Tibial nerve (tissue), 4 donors: Measurements from ENCODE around the gene SORCS3. TPM values are rescaled to one million over a fixed set of nuclear protein-coding genes. Genes with fewer than 3 reads are reported as not detected.

Experiments
- DNase-seq, 2 donors: peaks; one replicate each; pipeline ENCODE4 v3.0.0-alpha.2; 2019; ENCODE audit warnings: low spot score in 2 of 2
- H3K27ac ChIP-seq, 4 donors: fragments of 200-600 bp; sonication (generic) in 3 of 4; one replicate each; pipeline ENCODE4 v1.5.1; 2017 to 2019; ENCODE audit warnings: mild to moderate bottlenecking in 1 of 4
- H3K27me3 ChIP-seq, 2 donors: fragments of 200-600 bp; sonication (generic) in 1 of 2; one replicate each; pipeline versions ENCODE4 v1.5.1 to v1.6.0; 2017 to 2019
- H3K36me3 ChIP-seq, 3 donors: fragments of 200-600 bp; sonication (generic); one replicate each; pipeline ENCODE4 v1.5.1; 2018 to 2019
- H3K4me1 ChIP-seq, 4 donors: fragments of 200-600 bp; sonication (generic) in 3 of 4; one replicate each; pipeline ENCODE4 v1.5.1; 2017 to 2019
- H3K4me3 ChIP-seq, 4 donors: fragments of 200-600 bp; sonication (generic) in 3 of 4; one replicate each; pipeline ENCODE4 v1.5.1; 2017 to 2019; ENCODE audit warnings: mild to moderate bottlenecking in 1 of 4, moderate library complexity in 1 of 4
- H3K9me3 ChIP-seq, 4 donors: fragments of 200-600 bp; sonication (generic) in 3 of 4; one replicate each; pipeline ENCODE4 v1.5.1; 2017 to 2019
- CTCF ChIP-seq, 5 experiments: fragments of 200-600 bp in 3 of 5; fragments of 450-650 bp in 2 of 5; sonication (generic) in 3 of 5; IDR thresholded peaks; one replicate each; pipeline ENCODE4 v1.5.1; 2016 to 2019; ENCODE audit warnings: antibody characterized with exemption in 5 of 5, mild to moderate bottlenecking in 3 of 5, moderate library complexity in 2 of 5
- EP300 ChIP-seq, 2 donors: sonication (generic); formaldehyde crosslinking; IDR thresholded peaks; one replicate each; pipeline ENCODE4 v1.6.1; 2017; ENCODE audit warnings: antibody characterized with exemption in 2 of 2, mild to moderate bottlenecking in 1 of 2
- POLR2A ChIP-seq, 2 donors: fragments of 450-650 bp; IDR thresholded peaks; one replicate each; pipeline ENCODE4 v1.6.1; 2017; ENCODE audit warnings: antibody characterized with exemption in 2 of 2, mild to moderate bottlenecking in 2 of 2, moderate library complexity in 2 of 2
- WGBS, 2 donors: methylation state at CpG; one replicate each; pipeline ENCODE4 v1.1.5; 2018; 5-methylcytosine and 5-hydroxymethylcytosine counted together
- total RNA-seq, 4 donors: library from RNA; depleted of rRNA; stranded (reverse); fragments of >200 nt; gene quantifications; one replicate each; pipeline ENCODE4 v1.1.0, GENCODE V29; 2016

Gene SORCS3
- total RNA-seq, 4 donors from 2014 or later = 1.8 to 3.9 (median 3.2) TPM

DNA sequence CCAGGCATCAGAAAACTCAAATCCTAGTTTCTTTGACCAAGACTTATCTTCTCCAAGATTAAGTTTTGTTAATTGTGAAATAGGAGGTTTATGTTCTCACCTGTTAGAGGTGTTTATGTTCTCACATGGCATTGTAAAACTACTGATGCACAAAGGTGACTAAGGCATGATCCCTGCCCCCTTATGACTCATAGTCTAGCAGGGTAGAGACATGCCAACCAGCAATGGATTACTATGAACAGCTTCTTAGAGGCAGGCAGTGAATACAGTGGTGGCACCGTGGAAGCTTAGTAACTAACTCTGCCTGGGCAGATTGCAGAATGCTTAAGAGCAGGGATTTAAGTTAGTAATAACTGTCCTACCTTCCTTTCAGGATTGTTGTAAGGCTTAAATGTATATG, 400.9 kb downstream of the SORCS3 start:
- Histone ChIP-seq H3K27ac (no peak overlapping the region), H3K9me3 (no peaks in the 10 kb centered on the region), H3K4me3 (no peak overlapping the region), H3K36me3 (no peaks in the 10 kb centered on the region), H3K27me3 (no peaks in the 10 kb centered on the region), H3K4me1 (no peaks in the 10 kb centered on the region)
- no peak for TF ChIP-seq POLR2A (IDR thresholded peaks at IDR 0.05)
- TF ChIP-seq EP300 (IDR thresholded peaks at IDR 0.05) = no peak
- TF ChIP-seq CTCF (IDR thresholded peaks at IDR 0.05) = no peak
- WGBS, 2 donors = 100% methylated on average over 1 of the region's 1 CpG
- no peak for DNase-seq

DNA sequence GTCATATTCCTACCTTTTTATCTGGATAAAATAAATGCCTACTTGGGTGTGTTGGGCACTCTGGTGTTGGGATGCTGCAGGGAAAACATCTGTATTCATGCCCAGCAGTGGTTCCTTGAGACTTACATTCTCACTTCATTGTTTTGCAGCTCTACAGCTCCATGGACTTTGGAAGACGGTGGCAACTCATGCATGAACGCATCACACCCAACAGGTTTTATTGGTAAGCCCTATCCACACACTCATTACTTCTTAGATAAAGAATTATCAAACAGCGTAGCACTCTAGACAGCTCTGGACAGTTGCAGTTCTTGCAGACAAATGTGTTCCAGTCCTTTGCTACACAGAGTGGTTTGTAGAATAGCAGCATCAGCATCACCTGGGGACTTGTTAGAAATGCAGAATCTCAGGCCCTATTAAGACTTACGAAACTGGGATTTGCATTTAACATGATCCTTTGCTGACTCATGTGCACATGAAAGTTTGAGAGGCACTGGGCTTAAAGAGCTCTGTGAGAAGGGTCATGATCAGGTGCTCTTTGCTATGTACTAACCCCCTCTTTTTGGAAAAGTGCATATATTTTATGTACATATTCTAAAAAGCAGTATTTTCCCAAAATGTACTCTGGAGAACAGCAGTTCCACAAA, 401.9 kb downstream of the SORCS3 start:
- Histone ChIP-seq H3K27ac (no peak overlapping the region), H3K9me3 (no peaks in the 10 kb centered on the region), H3K4me1 (no peaks in the 10 kb centered on the region), H3K4me3 (no peak overlapping the region), H3K36me3 (no peaks in the 10 kb centered on the region), H3K27me3 (no peaks in the 10 kb centered on the region)
- DNase-seq = no peak
- TF ChIP-seq CTCF (IDR thresholded peaks at IDR 0.05) (no peak), EP300 (IDR thresholded peaks at IDR 0.05) (no peak), POLR2A (IDR thresholded peaks at IDR 0.05) (no peak)
- 95 to 96% methylated on average over 4 of the region's 4 CpGs for WGBS, 2 donors

DNA sequence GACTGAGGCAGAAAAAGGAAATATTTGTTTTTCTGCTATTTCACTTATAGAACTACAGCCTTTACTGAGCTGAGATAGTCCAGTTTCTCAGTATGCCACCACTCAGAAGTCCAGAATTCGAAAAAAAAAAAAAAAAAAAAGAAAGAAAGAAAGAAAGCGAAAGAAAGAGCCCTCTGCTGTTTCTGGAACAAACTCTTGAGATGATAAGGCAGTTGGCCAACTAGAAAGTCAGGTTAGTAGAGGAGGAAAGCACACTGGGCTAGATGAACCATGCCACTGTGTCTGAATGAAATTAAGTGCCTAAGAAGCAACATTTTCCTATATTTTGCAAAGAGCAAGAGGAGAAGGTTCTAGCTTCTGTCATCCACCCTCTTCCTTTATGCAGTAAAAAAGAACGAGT, 403.8 kb downstream of the SORCS3 start:
- Histone ChIP-seq H3K27ac (no peak overlapping the region), H3K27me3 (no peaks in the 10 kb centered on the region), H3K36me3 (no peaks in the 10 kb centered on the region), H3K9me3 (peaks cover 0 to under 1% (median 0%) of the 10 kb centered on the region in 4 donors), H3K4me3 (no peak overlapping the region), H3K4me1 (no peaks in the 10 kb centered on the region)
- TF ChIP-seq POLR2A (IDR thresholded peaks at IDR 0.05) (no peak), EP300 (IDR thresholded peaks at IDR 0.05) (no peak)
- 67 to 71% methylated on average over 3 of the region's 3 CpGs for WGBS, 2 donors
- no peak for DNase-seq

DNA sequence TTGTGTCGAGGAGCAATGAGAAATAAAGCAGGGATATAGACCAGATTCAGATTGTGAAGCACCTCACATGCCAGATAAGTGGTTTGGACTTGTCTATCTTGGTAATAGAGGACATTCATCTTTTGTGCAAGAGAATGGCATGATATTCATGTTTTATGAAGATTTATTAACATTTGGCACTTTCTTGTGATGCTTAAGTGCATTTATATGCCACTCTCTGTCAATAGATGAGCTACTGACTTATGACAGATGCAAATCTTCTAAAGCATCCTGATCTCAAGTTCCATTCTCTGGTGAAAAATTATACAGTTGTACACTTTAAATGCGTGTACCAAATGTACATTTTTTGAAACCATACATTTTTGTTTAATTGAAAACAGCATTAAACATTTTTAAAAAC, 415.3 kb downstream of the SORCS3 start:
- H3K27me3 ChIP-seq = no peaks in the 10 kb centered on the region
- no peak overlapping the region for H3K27ac ChIP-seq
- no peak overlapping the region for H3K4me3 ChIP-seq
- no peaks in the 10 kb centered on the region for H3K4me1 ChIP-seq
- H3K36me3 ChIP-seq = no peaks in the 10 kb centered on the region
- DNase-seq = no peak
- H3K9me3 ChIP-seq = peaks cover 0 to 13% (median 0%) of the 10 kb centered on the region in 4 donors
- no peak for TF ChIP-seq EP300 (IDR thresholded peaks at IDR 0.05)
- TF ChIP-seq CTCF (IDR thresholded peaks at IDR 0.05) = no peak
- TF ChIP-seq POLR2A (IDR thresholded peaks at IDR 0.05) = no peak
- 70 to 86% methylated on average over 2 of the region's 2 CpGs for WGBS, 2 donors

GRCh38 chr10:105062951-105063350, 421.9 kb downstream of the SORCS3 start:
- H3K4me1 ChIP-seq = no peaks in the 10 kb centered on the region

More at GRCh38 chr10:105062951-105063350, 421.9 kb downstream of the SORCS3 start:
- Histone ChIP-seq H3K27ac (no peak overlapping the region), H3K36me3 (no peaks in the 10 kb centered on the region), H3K4me3 (no peak overlapping the region), H3K9me3 (no peaks in the 10 kb centered on the region), H3K27me3 (no peaks in the 10 kb centered on the region)
- DNase-seq = no peak
- no peak for TF ChIP-seq POLR2A (IDR thresholded peaks at IDR 0.05)
- no peak for TF ChIP-seq CTCF (IDR thresholded peaks at IDR 0.05)
- TF ChIP-seq EP300 (IDR thresholded peaks at IDR 0.05) = no peak
- WGBS, 2 donors = 49 to 52% methylated on average over 5 of the region's 5 CpGs
